Endothelial cell of umbilical vein (primary cell): Measurements from ENCODE around the gene FAM149B1. TPM values are rescaled to one million over a fixed set of nuclear protein-coding genes. Genes with fewer than 3 reads are reported as not detected.

Source experiments
- BruUV-seq: library from RNA; stranded (reverse); fragments of 400-500 nt; replicated peaks from 2 replicates; lab custom pipeline; 2021; lab: Mats Ljungman, UMichigan
- CTCF ChIA-PET: fragments of 300-600, 350-600 bp; sonication (Branson Sonifier 250); formaldehyde crosslinking; loops from one replicate; lab custom pipeline; 2021; ENCODE audit warnings: antibody characterized with exemption, inconsistent platforms; lab: Charles Lee
- POLR2A ChIA-PET: fragments of 300-600, 350-600 bp; sonication (Branson Sonifier 250); formaldehyde crosslinking; loops from one replicate; lab custom pipeline; 2021; ENCODE audit warnings: antibody characterized with exemption, inconsistent platforms; lab: Charles Lee
- DNase-seq: peaks from one replicate; pipeline ENCODE4 v3.0.0-alpha.2; 2011; ENCODE audit warnings: low read depth, low spot score
- FAIRE-seq: peaks from 2 replicates; lab custom pipeline; 2011; peaks lifted over from hg19 to GRCh38; lab: Jason Lieb, UNC
- H2AFZ ChIP-seq: 2 replicates; pipeline ENCODE4 v1.6.0; 2012; ENCODE audit warnings: low read depth, low read length, control low read depth, inconsistent platforms
- H3K27ac ChIP-seq: 2 replicates; pipeline ENCODE4 v1.5.1; 2011; ENCODE audit warnings: low read depth, mild to moderate bottlenecking, control low read depth, low read length, moderate library complexity; ENCODE audit not compliant: insufficient read depth
- H3K27me3 ChIP-seq, 2 experiments: 2 replicates each; pipeline versions ENCODE4 v1.6.0 to v1.6.1; 2011; ENCODE audit warnings: low read length in 2 of 2, mixed read lengths in 1 of 2; ENCODE audit not compliant: control insufficient read depth in 2 of 2, insufficient read depth in 2 of 2
- H3K36me3 ChIP-seq, 2 experiments: 2 replicates in 1 of 2; 3 replicates in 1 of 2; pipeline ENCODE4 v1.5.1; 2011; ENCODE audit warnings: low read length in 2 of 2, mild to moderate bottlenecking in 1 of 2, moderate library complexity in 1 of 2; ENCODE audit not compliant: control insufficient read depth in 2 of 2, insufficient read depth in 2 of 2; ENCODE audit errors: extremely low read depth in 1 of 2
- H3K4me1 ChIP-seq: 3 replicates; pipeline ENCODE4 v1.5.1; 2011; ENCODE audit warnings: mild to moderate bottlenecking, low read length; ENCODE audit not compliant: control insufficient read depth, insufficient read depth; ENCODE audit errors: extremely low read depth
- H3K4me2 ChIP-seq: 2 replicates; pipeline ENCODE4 v1.6.1; 2011; ENCODE audit warnings: low read length, control low read depth, mixed read lengths; ENCODE audit not compliant: insufficient read depth
- H3K4me3 ChIP-seq, 3 experiments: fragments of 200-600 bp in 1 of 3; sonication (generic), shearing (Covaris generic) in 1 of 3; replicated peaks in 1 of 3; 2 replicates each; pipeline ENCODE4 v1.5.1; 2011 to 2016; ENCODE audit warnings: control low read depth in 3 of 3, low read length in 3 of 3, mild to moderate bottlenecking in 2 of 3, inconsistent platforms in 1 of 3, low read depth in 1 of 3, moderate library complexity in 1 of 3; ENCODE audit not compliant: insufficient read depth in 1 of 3
- H3K79me2 ChIP-seq: 2 replicates; pipeline ENCODE4 v1.6.0; 2012; ENCODE audit warnings: low read length, inconsistent platforms; ENCODE audit not compliant: control insufficient read depth, insufficient read depth
- H3K9ac ChIP-seq: replicated peaks from 2 replicates; pipeline ENCODE3; 2011; ENCODE audit warnings: low read length, control low read depth; ENCODE audit not compliant: insufficient read depth; ENCODE audit errors: extremely low read depth
- H3K9me1 ChIP-seq: replicated peaks from 3 replicates; pipeline ENCODE4 v1.6.0; 2011; ENCODE audit warnings: mild to moderate bottlenecking, low read length; ENCODE audit not compliant: control insufficient read depth, insufficient read depth; ENCODE audit errors: extremely low read depth
- H3K9me3 ChIP-seq: replicated peaks from 2 replicates; pipeline ENCODE4 v1.5.1; 2012; ENCODE audit warnings: low read length, inconsistent platforms; ENCODE audit not compliant: control insufficient read depth, insufficient read depth
- H4K20me1 ChIP-seq: replicated peaks from 2 replicates; pipeline ENCODE3; 2011; ENCODE audit warnings: mild to moderate bottlenecking, low read length; ENCODE audit not compliant: control insufficient read depth, insufficient read depth; ENCODE audit errors: extremely low read depth
- FOS ChIP-seq: IDR thresholded peaks from 2 replicates; pipeline ENCODE4 v1.6.1; 2011; ENCODE audit warnings: mild to moderate bottlenecking, low read length, moderate library complexity, borderline replicate concordance; ENCODE audit not compliant: insufficient read depth
- GATA2 ChIP-seq: IDR thresholded peaks from 2 replicates; pipeline ENCODE4 v1.7.0; 2011; ENCODE audit warnings: low read depth, mild to moderate bottlenecking, moderate library complexity, mixed read lengths, low read length; ENCODE audit not compliant: insufficient read length, insufficient read depth
- JUN ChIP-seq: IDR thresholded peaks from 2 replicates; pipeline ENCODE4 v1.6.1; 2011; ENCODE audit warnings: borderline replicate concordance, low read depth; ENCODE audit not compliant: insufficient read length, insufficient read depth
- MAX ChIP-seq: IDR thresholded peaks from 2 replicates; pipeline ENCODE4 v1.6.1; 2011; ENCODE audit not compliant: insufficient read depth, insufficient read length
- MYC ChIP-seq: IDR thresholded peaks from one replicate; pipeline ENCODE4 v1.6.1; 2011; ENCODE audit warnings: mild to moderate bottlenecking, low read depth, low read length
- POLR2A ChIP-seq: IDR thresholded peaks from 2 replicates; pipeline ENCODE4 v1.6.1; 2012; ENCODE audit warnings: low read depth, mild to moderate bottlenecking, control low read depth, low read length
- POLR2AphosphoS5 ChIP-seq: IDR thresholded peaks from 2 replicates; pipeline ENCODE4 v1.6.1; 2012; ENCODE audit warnings: low read depth, mild to moderate bottlenecking, control low read depth, low read length, moderate library complexity; ENCODE audit not compliant: insufficient read depth
- dilution Hi-C: fragments of 300-500 bp; cut with MboI; formaldehyde crosslinking; loops from one replicate; pipeline ENCODE4 v1.15.0; 2019; ENCODE audit warnings: low sequenced_read_pairs; ENCODE audit not compliant: extremely low pct_ligation_motif_present
- intact Hi-C: fragments of 100-400 bp; cut with micrococcal nuclease; formaldehyde crosslinking; loops from one replicate; pipeline ENCODE4 v1.10.0; 2022
- polyA plus RNA-seq, 4 experiments: library from polyadenylated mRNA; depleted of rRNA in 3 of 4; stranded (reverse) in 3 of 4; unstranded in 1 of 4; fragments of >200 nt; gene quantifications; 2 replicates each; pipeline versions ENCODE4 v1.2.1 to v1.2.3, GENCODE V29; 2011 to 2012; ENCODE audit warnings: missing spikeins in 1 of 4
- total RNA-seq: library from RNA; stranded (reverse); gene quantifications from 2 replicates; pipeline ENCODE4 v1.2.3, GENCODE V29; 2021
- TF ChIP-seq, protein P1 (sequence below), 2 donors: IDR thresholded peaks; 1 replicate in 1 of 2; 2 replicates in 1 of 2; pipeline ENCODE4 v1.5.1; 2011; ENCODE audit warnings: low read length in 2 of 2, mild to moderate bottlenecking in 2 of 2, moderate library complexity in 2 of 2, control low read depth in 1 of 2, inconsistent platforms in 1 of 2, low read depth in 1 of 2; ENCODE audit not compliant: insufficient read depth in 1 of 2; ENCODE audit errors: extremely low read depth in 1 of 2

FAM149B1 gene
- total and polyA plus RNA-seq, 2 donors (not counting 3 experiments of a cell fraction or from before 2014, with no cell fraction given): 19.5 to 26.7 TPM

DNA sequence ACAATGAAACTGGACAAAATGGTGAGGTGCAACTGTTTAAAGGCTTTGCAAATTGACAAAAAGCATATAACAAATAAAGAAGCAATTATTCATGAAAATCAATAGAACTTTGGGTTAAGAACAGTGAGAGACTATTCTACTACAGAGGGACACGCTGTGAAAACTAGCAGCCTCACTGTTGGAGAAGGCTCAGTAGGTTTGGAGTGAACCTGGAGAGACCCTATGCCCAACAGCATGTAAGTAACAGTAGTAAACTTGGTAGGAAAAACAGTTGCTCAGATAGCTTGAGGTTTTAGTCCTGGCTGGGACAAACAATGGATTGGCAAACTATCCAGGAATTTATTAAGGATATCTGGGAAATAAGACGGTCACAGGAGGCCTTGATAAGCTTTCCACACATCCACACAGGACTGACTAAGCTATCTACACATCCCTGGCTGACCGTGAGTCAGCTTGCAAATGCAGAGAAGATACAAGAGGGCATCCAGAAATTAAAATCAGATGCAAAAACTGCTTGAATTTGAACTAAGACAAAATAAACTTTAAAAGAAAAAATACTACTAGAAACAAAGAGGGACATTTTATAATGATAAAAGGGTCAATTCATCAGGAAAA is 15.9 kb downstream of the FAM149B1 start:
- H3K4me3 ChIP-seq: no peak overlapping the region

More for the DNA sequence above, 15.9 kb downstream of the FAM149B1 start:
- intact Hi-C loops (no loop called here), dilution Hi-C loops (no loop called here)
- Histone ChIP-seq H3K27me3 (no peaks in the 10 kb centered on the region), H3K9ac (no peak overlapping the region), H3K9me3 (no peaks in the 10 kb centered on the region), H2AFZ (peak overlapping the region; percentile 19), H3K4me1 (peaks cover 15% of the 10 kb centered on the region), H3K9me1 (no peaks in the 10 kb centered on the region), H3K36me3 (no peaks in the 10 kb centered on the region), H4K20me1 (no peaks in the 10 kb centered on the region), H3K4me2 (peak overlapping the region; percentile 30), H3K27ac (peak overlapping the region; percentile 40), H3K79me2 (no peaks in the 10 kb centered on the region)
- TF ChIP-seq POLR2AphosphoS5 (peak; percentile 50), JUN (no peak), MYC (no peak), FOS (peak; percentile 60), POLR2A (no peak), GATA2 (peak; percentile 86), MAX (no peak)
- TF ChIP-seq, protein P1, sequence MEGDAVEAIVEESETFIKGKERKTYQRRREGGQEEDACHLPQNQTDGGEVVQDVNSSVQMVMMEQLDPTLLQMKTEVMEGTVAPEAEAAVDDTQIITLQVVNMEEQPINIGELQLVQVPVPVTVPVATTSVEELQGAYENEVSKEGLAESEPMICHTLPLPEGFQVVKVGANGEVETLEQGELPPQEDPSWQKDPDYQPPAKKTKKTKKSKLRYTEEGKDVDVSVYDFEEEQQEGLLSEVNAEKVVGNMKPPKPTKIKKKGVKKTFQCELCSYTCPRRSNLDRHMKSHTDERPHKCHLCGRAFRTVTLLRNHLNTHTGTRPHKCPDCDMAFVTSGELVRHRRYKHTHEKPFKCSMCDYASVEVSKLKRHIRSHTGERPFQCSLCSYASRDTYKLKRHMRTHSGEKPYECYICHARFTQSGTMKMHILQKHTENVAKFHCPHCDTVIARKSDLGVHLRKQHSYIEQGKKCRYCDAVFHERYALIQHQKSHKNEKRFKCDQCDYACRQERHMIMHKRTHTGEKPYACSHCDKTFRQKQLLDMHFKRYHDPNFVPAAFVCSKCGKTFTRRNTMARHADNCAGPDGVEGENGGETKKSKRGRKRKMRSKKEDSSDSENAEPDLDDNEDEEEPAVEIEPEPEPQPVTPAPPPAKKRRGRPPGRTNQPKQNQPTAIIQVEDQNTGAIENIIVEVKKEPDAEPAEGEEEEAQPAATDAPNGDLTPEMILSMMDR (IDR thresholded peaks at IDR 0.05; ENCODE audit: extremely low read depth in 1 of 2, insufficient read depth in 1 of 2, low read depth in 1 of 2, low read length in 2 of 2): no peak
- ChIA-PET CTCF (interaction anchor here (0.9 to 1.4 kb wide), 5 partner anchors 9 to 89 kb away, joined by 3 to 7 read pairs (median 5); partner anchors contain the start of genes ECD and FAM149B1), POLR2A (no interaction called here)
- no TSS peak for BruUV-seq
- FAIRE-seq: peak; percentile 75
- DNase-seq: peak; percentile 86
